ENCODE data around the gene HPF1.

Gene HPF1

GRCh38 chr4:169800541-169800940 lies 42.8 kb upstream of the HPF1 start:
- Histone ChIP-seq H3K4me2 (ENCODE audit: low read length) (no peak overlapping the region), H3F3A (ENCODE audit: control insufficient read depth, insufficient read depth) (no peaks in the 10 kb centered on the region), H3K4me1 (ENCODE audit: control insufficient read depth, low read length) (no peaks in the 10 kb centered on the region), H3K4me3 (ENCODE audit: low read length) (no peak overlapping the region), H3K9me2 (replicated peaks; ENCODE audit: control insufficient read depth, low read length) (no peaks in the 10 kb centered on the region), H4K20me1 (ENCODE audit: control insufficient read depth, insufficient read depth, low read depth, low read length) (no peaks in the 10 kb centered on the region), H3K27me3 (ENCODE audit: control insufficient read depth, low read length) (0 out of 2 replicates have a peak, but pooled peaks cover 4% of the 10 kb centered on the region), H3K36me3 (ENCODE audit: control insufficient read depth, low read length) (no peaks in the 10 kb centered on the region), H3K27ac (ENCODE audit: low read depth, low read length) (no peak overlapping the region), H3K9me3 (ENCODE audit: control insufficient read depth, insufficient read depth, low read length) (no peaks in the 10 kb centered on the region), H3K79me2 (ENCODE audit: control insufficient read depth, low read length) (no peaks in the 10 kb centered on the region)
- TF ChIP-seq EZH2phosphoT487 (IDR thresholded peaks at IDR 0.05; ENCODE audit: borderline replicate concordance, low read length) = no peak
- TF ChIP-seq, protein P1, sequence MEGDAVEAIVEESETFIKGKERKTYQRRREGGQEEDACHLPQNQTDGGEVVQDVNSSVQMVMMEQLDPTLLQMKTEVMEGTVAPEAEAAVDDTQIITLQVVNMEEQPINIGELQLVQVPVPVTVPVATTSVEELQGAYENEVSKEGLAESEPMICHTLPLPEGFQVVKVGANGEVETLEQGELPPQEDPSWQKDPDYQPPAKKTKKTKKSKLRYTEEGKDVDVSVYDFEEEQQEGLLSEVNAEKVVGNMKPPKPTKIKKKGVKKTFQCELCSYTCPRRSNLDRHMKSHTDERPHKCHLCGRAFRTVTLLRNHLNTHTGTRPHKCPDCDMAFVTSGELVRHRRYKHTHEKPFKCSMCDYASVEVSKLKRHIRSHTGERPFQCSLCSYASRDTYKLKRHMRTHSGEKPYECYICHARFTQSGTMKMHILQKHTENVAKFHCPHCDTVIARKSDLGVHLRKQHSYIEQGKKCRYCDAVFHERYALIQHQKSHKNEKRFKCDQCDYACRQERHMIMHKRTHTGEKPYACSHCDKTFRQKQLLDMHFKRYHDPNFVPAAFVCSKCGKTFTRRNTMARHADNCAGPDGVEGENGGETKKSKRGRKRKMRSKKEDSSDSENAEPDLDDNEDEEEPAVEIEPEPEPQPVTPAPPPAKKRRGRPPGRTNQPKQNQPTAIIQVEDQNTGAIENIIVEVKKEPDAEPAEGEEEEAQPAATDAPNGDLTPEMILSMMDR (IDR thresholded peaks at IDR 0.05; ENCODE audit: low read depth, low read length, poor library complexity, severe bottlenecking) = no peak

DNA sequence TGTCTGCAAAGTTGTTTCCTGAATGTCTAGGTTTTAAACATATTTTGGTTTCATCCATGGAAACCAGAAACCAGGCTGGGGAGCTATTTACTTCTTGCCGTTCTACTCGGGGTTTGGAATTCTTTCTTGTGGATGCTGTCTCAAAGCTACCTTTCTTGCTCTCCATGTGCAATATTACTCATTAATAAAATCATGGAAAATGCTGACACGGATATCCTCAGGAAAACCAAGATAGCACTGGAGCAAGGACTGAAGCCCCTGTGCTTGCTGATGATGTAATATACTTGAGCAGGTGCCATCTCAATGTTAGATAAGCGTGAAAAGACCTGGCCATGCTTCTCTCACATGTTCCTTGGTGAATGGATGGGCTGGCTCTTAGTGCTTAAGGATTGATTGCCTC lies 41.5 kb upstream of the HPF1 start:
- Histone ChIP-seq H3K36me3 (ENCODE audit: control insufficient read depth, low read length) (no peaks in the 10 kb centered on the region), H3K9me3 (ENCODE audit: control insufficient read depth, insufficient read depth, low read length) (no peaks in the 10 kb centered on the region), H3K4me3 (ENCODE audit: low read length) (no peak overlapping the region), H3K4me2 (ENCODE audit: low read length) (no peak overlapping the region), H3F3A (ENCODE audit: control insufficient read depth, insufficient read depth) (no peaks in the 10 kb centered on the region), H3K4me1 (ENCODE audit: control insufficient read depth, low read length) (no peaks in the 10 kb centered on the region), H4K20me1 (ENCODE audit: control insufficient read depth, insufficient read depth, low read depth, low read length) (no peaks in the 10 kb centered on the region), H3K79me2 (ENCODE audit: control insufficient read depth, low read length) (no peaks in the 10 kb centered on the region), H3K27ac (ENCODE audit: low read depth, low read length) (no peak overlapping the region), H3K27me3 (ENCODE audit: control insufficient read depth, low read length) (0 out of 2 replicates have a peak, but pooled peaks cover 4% of the 10 kb centered on the region), H3K9me2 (replicated peaks; ENCODE audit: control insufficient read depth, low read length) (no peaks in the 10 kb centered on the region)
- no peak for TF ChIP-seq EZH2phosphoT487 (IDR thresholded peaks at IDR 0.05; ENCODE audit: borderline replicate concordance, low read length)
- TF ChIP-seq, protein P1 (IDR thresholded peaks at IDR 0.05; ENCODE audit: low read depth, low read length, poor library complexity, severe bottlenecking) = no peak

GRCh38 chr4:169795585-169795984 lies 37.8 kb upstream of the HPF1 start:
- Histone ChIP-seq H3K4me3 (ENCODE audit: low read length) (no peak overlapping the region), H3K36me3 (ENCODE audit: control insufficient read depth, low read length) (no peaks in the 10 kb centered on the region), H3K4me2 (ENCODE audit: low read length) (no peak overlapping the region), H3K9me3 (ENCODE audit: control insufficient read depth, insufficient read depth, low read length) (no peaks in the 10 kb centered on the region), H3K79me2 (ENCODE audit: control insufficient read depth, low read length) (no peaks in the 10 kb centered on the region), H3K4me1 (ENCODE audit: control insufficient read depth, low read length) (no peaks in the 10 kb centered on the region), H4K20me1 (ENCODE audit: control insufficient read depth, insufficient read depth, low read depth, low read length) (no peaks in the 10 kb centered on the region), H3F3A (ENCODE audit: control insufficient read depth, insufficient read depth) (no peaks in the 10 kb centered on the region), H3K9me2 (replicated peaks; ENCODE audit: control insufficient read depth, low read length) (no peaks in the 10 kb centered on the region), H3K27me3 (ENCODE audit: control insufficient read depth, low read length) (peaks cover 13% of the 10 kb centered on the region; the same call in 1 of the 2 replicates), H3K27ac (ENCODE audit: low read depth, low read length) (no peak overlapping the region)
- no peak for TF ChIP-seq EZH2phosphoT487 (IDR thresholded peaks at IDR 0.05; ENCODE audit: borderline replicate concordance, low read length)
- TF ChIP-seq, protein P1 (IDR thresholded peaks at IDR 0.05; ENCODE audit: low read depth, low read length, poor library complexity, severe bottlenecking) = no peak
